ENCODE measurements around the gene APBB2.
"Not testable (repeated sequence)": the region's sequence is repeated elsewhere in the genome, so short reads cannot be mapped to it uniquely, and the experiment has no call there.

Gene APBB2

DNA sequence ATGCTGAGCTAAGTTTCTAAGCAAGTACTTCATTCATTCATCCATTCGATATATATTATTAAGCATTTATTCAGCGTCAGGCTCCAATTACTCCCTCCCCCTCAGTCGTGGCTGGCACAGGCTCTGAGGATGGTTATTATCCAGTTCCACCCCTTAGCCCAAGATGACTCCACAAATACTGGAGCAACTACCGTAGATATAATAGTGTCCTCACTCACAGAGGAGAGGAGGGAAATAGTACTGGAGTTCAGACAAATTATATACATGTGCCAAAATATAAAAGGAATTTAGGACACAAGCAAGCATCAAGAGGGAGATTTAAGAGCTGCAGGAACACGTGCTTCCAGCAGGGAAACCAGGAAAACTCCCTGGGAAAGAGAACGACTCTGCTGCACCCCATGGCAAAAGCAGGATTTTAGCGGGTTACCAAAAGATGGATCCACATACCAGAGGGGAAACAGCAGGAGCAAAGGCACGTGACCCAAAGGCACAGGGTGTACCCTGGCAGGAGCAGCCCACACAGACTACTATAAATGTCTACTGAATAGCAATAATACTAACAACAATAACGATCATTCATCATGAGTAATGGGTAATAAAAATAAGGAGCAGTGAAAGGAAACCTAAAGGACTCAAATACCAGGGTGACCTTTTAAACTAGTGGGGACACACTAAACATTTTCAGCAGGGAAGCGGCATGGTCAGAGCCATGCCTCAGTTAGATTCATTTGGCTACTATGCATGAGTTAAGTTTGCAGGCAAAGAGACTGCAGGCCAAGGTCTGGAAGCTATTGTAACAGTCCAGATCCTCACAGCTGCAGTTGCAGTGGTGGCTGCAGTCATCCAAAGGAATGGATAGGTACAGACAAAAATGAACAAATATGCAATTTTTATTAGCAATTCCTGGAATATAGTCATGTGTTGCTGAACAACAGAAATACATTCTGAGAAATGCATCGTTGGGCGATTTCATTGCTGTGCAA, 153.7 kb downstream of the APBB2 start:
- DNase-seq (ENCODE audit: low read depth): no peak

DNA sequence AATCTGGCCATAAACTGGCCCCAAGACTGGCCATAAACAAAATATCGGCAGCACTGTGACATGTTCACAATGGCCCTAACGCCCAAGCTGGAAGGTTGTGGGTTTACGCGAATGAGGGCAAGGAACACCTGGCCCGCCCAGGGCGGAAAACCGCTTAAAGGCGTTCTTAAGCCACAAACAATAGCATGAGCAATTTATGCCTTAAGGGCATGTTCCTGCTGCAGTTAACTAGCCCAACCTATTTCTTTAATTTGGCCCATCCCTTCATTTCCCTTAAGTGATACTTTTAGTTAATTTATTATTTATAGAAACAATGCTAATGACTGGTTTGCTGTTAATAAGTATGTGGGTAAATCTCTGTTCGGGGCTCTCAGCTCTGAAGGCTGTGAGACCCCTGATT, 154.9 kb downstream of the APBB2 start:
- not testable (repeated sequence) for DNase-seq (ENCODE audit: low read depth)

DNA sequence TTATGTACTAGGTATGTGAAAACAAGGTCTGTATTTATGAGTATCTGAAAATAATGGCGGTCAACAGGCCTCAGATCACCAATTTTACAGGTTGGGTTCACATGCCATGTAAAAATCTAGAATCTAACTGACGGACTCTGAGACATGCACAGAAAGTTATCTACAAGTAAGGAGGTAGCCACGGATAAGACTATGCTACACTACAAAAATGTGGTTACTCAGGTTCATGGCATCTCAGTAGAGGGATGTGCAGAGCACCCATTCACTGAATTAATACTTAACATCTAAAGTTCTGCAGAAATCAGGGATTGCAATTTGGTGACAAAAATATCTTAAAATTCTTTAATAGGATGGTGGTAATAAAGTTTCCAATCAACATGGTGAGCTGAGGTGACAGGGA, 155.9 kb downstream of the APBB2 start:
- no peak for DNase-seq (ENCODE audit: low read depth)

DNA sequence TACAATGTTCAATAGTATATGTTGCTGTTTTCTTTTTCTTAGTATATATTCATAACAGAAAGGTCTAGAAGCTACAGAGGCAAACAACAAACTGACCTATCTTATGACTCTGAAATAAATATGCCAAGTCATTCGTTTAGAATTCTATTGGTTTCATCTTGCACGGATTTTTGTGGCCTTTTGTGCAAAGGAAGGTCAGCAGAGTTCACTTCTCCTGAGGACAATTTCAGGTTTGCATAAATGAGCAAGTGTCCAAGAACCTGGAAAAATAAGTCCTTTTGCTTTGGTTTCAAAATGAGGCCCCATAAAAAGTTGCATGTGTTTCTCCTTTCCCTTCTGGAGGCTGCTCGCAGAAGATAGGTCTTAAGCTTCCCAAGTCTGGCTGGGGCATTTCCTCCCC, 156.9 kb downstream of the APBB2 start:
- no peak for DNase-seq (ENCODE audit: low read depth)

DNA sequence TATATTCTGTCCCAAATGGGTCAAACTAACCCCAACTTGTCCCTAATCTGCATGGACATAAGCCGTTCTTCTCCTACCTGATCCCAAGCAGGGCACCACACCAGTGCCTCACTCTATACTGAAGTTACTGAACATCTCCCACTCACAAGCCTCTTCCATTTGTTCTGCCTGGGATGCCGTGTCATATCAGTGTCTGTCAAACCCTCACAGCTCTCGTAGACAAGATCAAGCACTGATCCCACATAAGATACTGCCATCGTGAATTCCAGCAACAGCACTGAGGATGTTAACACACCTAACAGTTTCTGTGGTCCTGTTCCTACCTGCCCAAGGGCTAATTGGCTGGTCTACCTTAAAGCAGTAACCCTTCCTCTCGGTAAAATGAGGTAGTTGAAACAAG, 162.1 kb downstream of the APBB2 start:
- DNase-seq (ENCODE audit: low read depth): no peak

DNA sequence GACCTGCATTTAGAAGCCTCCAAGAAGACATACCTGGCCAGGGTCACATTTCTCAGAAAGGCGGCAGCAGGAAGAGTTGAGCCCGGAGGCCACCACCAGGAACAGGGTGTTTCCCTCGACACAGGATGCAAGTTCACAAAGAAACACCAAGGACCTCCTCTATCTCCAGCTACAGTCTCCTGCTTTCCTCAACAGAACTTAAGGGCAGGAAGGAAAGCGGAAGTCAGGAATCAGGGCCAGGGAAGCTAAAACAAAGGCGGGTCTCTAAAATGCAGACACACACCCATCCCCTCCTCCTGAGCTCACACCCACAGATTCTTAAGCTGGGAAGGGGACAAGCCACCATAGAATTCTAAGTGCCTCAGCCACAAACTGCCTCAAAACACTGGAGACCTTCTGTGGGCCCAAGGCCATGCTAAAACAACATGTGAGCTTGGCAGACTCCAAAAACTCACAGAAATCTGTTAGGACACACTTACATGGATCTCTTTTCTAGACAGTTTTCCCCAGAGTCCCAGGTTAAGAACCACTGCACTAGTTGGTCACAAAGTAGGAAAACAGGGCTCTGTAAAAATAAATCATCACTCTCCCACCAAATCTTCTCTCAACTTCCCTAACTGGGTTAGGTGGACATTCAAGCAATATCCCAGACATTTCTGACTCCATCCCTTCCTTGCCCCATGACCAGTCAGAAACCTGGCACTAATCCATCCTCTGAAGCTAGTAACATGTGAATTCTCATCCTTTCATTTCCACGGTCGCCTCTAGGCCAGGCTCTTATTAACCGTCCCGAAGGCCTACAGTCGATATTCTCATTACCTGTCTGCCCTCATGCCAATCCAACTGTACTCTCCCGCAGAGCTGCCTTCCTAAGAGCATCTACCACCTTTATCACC, 163.2 kb downstream of the APBB2 start:
- DNase-seq (ENCODE audit: low read depth): no peak

DNA sequence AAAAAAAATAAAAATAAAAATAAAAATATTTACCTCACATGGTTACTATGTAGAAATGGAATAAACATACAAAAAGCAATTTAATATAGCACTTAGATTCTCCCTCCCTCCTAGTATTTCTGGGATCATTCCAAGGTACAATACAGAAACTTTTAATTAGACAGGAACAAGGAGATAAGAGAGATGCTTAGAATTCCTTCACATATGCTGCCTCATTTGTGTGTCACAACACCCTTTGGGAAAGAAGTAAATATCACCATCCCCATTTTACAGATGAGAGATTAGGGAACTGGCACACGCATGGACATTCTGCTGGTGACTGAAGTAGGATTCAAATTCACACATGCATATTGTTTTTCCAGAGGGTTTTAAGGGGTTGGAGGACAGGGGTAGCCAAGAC, 164.2 kb downstream of the APBB2 start:
- no peak for DNase-seq (ENCODE audit: low read depth)

DNA sequence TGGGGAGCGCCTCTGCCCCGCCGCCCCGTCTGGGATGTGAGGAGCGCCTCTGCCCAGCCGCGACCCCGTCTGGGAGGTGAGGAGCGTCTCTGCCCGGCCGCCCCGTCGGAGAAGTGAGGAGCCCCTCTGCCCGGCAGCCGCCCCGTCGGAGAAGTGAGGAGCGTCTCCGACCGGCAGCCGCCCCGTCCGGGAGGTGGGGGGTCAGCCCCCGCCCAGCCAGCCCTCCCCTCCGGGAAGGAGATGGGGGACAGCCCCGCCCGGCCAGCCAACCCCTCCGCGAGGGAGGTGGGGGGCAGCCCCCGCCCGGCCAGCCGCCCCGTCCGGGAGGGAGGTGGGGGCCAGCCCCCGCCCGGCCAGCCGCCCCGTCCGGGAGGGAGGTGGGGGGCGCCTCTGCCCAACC, 165.2 kb downstream of the APBB2 start:
- DNase-seq (ENCODE audit: low read depth): not testable (repeated sequence)

DNA sequence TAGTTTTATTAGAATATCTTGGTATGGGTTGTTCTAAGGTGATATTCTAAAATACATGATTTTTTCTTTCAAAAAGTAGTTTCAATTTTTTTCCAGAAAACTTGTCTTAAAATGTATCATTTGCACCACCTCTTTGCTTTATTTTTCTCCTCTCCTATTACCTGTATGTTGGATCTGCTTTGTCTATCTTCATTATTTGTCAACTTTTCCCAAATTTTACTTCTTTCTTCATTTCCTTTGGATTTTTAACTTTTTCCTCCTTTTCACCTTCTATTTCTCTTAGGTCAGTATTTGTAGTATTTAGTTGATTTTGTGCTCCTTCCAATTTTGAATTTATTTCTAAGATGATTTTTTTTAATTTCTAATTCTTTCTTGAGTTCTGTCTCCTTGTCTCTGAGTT, 169.6 kb downstream of the APBB2 start:
- DNase-seq (ENCODE audit: low read depth): no peak

DNA sequence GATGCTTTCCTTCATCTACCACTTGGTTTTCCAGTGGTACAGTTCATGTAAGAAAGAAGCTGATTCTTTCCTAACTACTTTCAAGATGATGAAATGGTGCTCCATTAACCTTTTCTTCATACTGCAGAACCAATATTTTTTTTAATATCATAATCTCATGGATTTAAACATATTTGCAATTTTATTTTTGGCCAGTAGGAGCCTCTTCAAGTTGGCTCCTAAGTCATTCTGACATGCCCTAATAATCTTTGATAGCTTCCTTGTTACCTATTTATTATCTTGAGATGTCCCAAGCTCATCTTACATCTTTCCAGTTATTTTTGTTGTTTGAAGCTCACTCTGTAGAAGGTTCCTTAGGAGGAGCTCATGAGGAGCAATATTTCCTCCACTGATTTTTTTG, 170.2 kb downstream of the APBB2 start:
- DNase-seq (ENCODE audit: low read depth): no peak

DNA sequence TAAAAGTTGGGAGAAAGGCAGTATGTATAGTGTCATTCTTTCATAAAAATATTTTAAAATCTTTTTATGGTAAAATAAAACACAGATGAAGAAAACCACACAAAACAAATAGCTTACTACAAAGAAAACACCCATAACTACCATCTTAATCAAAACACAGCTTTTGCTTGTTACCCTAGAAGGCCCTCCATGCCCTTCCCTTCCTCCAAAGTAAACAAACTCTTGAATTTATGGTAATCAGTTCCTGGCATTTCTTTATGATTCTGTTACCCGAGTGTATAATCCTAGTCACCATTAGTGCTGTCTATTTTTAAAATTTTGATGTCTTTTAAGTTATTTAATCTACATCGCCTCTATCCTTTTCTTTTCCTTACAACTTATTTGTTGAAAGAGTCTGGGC, 170.9 kb downstream of the APBB2 start:
- DNase-seq (ENCODE audit: low read depth): no peak

DNA sequence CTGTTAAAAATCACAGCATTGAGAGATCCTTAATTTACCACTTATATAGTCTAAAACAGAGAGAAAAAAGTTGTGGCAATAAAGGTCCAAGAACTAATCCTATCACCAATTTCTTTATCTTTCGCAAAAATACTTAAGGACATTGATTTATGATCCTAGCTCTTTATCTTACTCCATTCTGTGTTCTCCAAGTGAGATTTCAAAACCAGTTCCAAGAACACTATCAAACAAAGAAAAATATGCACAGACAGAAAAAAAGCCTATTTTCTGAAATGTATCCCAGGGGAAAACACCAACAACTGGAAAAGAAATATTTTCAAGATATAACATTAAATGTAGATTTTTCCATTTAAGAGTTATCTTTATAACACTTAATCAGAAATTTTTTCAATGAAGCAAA, 172.8 kb downstream of the APBB2 start:
- no peak for DNase-seq (ENCODE audit: low read depth)

DNA sequence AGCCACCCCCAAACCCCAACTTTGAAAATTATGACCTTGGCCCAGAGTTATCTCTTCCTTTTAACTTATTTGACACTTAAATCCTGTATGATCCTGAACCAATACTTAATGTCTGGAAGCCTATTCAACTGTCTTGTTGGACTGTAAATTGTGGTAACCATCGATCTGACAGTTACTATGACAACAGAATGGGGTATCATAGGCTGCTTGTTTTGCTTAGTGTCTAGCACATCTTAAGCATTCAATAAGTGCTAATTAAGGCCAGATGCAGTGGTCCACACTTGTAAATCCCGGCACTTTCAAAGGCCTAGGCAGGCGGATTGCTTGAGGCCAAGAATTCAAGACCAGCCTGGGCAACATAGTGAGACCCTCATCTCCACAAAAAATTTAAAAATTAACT, 175.0 kb downstream of the APBB2 start:
- DNase-seq (ENCODE audit: low read depth): no peak

DNA sequence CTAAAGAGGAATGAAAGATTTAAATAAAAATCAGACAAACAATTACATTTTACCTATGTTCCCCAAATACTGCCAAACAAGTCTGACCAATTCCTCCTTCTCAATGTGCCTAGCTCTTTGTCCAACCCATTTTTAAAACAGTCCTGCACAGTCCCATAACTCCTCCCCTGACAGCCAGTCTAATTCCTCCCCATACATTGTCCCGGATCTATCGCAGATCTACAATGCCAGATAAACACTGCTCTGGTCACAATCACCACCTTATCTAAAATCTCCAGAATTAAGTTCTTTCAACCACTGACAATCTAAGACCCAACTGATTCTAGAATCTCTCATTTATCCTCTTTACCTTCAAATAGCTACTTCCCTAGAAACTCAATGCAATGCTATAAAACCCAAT, 176.0 kb downstream of the APBB2 start:
- no peak for DNase-seq (ENCODE audit: low read depth)

DNA sequence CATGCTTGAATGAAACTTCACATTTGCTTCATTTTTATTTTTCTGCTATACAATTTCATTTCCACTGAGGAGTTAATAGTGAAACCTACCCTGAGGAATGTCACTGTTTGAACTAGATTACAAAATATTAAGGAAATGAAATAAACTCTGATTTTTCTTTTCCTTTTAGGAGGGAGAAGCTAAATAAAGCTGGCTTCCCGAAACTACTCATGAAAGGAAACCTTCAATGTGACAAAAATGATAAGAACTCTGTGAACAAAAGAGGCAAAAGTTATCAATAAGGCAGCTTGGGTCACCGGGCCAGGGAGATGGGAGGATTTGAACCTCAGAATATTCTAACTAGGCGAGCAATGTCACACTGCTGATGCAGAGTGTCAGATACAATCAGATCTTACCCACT, 185.2 kb downstream of the APBB2 start:
- DNase-seq (ENCODE audit: low read depth): no peak

DNA sequence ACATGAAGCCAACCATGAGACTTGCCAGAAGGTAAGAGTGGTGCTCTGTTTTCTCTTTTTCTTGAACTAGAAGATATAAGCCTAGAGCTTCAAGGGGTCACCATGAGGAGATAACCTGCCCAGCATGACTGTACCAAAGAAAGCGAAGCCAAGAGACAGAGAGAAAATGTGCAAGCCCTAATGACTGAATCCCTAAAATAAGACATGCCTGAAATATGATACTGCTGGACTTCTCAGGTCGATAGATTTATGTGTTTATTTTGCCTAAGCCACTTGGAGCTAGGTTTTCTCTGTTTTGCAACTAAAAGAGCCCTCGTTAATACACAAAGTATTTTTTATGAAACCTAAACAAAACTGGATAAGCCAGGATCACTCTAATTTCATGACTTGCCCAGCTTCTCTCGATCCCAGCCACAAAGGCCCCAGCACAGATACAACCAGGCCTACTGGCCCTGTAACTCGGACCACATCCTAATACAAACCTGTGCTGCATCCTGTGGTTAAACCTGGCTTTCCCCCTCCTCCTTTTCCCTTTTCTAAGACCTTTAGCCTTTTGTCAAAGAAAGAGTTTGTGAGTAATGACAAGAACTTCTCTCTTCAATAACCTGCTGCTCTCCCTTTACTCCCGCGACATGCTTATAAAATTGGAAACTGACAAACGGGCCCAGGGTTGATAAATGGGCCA, 185.8 kb downstream of the APBB2 start:
- DNase-seq (ENCODE audit: low read depth): no peak

DNA sequence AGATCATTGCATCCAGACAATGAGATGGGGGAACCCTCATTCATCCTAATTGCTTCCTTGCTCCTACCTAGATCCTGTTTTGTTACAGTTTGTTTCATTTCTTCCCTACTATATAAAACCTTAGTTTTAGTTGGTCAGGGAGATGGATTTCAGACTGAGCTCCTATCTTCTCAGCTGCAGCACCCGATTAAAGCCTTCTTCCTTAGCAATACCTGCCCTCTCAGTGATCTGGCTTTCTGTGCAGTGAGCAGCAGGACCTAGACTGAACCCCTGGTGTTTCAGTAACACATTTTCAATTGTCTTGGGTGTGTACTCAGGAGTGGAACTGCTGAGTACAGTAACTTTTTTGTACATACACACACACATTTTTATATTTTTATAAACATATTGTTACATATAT, 187.4 kb downstream of the APBB2 start:
- no peak for DNase-seq (ENCODE audit: low read depth)

DNA sequence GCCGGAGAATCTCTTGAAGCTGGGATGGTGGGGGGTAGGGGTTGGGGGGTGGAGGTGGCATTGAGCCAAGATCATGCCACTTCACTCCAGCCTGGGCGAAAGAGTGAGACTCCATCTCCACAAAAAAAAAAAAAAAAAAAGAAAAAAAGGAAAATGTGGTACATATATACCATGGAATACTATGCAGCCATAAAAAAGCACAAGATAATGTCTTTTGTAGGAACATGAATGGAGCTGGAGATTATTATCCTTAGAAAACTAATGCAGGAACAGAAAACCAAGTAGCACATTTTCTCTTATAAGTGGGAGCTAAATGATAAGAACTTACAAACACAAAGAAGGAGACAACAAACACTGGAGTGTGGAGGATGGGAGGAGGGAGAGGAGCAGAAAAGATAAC, 188.5 kb downstream of the APBB2 start:
- no peak for DNase-seq (ENCODE audit: low read depth)

DNA sequence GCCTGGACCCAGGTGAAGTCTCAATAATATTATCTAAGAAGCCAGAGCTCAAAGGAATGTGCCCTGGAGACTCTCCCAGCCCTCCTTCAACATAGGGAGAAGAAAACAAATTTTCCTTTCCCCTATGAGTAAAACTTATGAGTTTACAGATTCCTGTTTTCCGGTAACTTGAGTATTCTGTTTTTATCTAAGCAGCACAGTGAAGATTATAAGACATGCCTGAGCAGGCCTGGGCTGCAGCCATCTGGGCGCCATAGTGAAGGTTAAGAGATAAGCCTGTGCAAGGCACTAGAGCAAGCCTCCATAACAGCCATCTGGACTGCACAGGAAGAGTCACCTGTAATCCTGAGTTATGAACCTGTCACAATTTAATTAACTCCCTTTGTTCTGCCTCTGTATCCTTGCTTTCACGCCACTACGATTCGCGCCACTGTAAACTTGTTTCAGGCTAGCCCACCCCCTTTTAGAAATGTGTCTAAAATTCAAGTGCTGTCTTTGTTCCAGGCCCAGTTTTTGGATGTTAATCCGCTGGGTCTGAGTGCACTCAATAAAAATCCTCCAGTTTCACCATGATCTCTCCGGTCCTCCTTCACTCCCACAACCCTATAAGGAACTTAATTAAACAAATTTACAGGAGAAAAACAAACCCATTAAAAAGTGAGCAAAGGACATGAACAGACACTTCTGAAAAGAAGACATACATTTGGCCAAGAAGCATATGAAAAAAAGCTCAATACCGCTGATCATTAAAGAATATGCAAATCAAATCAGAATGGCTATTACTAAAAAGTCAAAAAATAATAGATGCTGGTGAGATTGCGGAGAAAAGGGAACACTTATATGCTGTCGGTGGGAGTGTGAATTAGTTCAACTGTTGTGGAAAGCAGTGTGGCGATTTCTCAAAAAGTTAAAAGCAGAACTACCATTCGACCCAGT, 189.5 kb downstream of the APBB2 start:
- no peak for DNase-seq (ENCODE audit: low read depth)

DNA sequence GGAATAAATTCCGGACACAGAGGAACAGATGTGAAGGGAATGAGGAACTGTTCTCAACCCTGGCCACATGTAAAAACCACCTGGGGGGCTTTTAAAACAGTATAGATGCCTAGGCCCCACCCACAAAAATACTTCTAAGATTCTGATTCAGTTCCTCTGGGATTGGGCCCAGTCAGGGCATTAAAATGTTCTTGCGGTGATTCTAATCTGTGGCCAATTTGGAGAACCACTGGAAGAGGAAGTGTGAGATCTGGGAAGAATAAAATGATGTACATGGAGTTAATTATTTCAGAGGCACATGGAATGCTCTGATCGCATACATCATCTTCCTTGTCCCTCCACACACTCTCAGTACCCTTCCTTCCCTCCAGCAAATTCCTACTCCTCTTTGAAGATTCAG, 192.2 kb downstream of the APBB2 start:
- DNase-seq (ENCODE audit: low read depth): no peak

DNA sequence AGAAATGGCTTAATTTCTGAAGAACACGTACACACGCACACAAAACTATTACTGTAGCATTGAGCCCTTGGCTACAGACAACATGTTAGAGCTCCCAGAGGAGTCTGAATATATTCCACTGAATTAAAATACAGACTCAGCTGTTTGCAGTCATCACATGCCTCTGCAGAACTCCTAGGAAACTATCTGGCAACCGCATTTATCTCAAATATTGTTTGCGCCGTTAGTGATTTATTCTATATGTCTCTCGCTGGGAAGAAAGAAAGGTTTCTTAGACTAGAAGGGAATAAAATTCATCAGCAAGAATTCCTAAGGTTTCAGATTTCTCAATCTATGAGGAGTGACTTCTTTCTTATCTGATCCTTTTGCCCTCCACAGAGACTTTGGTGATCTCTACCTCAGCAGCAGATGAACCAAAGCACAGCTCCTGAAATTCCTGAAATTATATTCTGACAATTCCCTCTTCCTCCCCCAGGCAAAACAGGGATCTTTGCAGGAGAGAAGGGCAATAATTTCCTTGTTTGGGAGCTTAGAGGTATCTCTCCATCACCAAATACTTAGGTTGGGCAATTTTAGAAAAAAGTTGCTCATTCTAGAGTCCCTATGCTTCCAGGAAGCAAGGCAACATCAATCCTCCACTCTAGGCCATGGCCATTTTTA, 199.2 kb downstream of the APBB2 start:
- DNase-seq (ENCODE audit: low read depth): no peak
